ENCODE measurements around the gene CTNNB1.
"Not testable (repeated sequence)": the region's sequence is repeated elsewhere in the genome, so short reads cannot be mapped to it uniquely, and the experiment has no call there.

DNA sequence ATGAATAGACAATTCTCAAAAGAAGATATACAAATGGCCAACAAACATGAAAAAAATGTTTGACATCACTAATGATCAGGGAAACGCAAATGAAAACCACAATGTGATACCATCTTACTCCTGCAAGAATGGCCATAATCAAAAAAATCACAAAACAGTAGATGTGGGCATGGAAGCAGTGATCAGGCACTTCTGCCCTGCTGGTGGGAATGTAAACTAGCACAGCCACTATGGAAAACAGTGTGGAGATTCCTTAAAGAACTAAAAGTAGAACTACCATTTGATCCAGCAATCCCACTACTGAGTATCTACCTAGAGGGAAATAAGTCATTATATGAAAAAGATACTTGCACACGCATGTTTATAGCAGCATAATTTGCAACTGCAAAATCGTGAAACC lies 85.6 kb downstream of the CTNNB1 start:
- not testable (repeated sequence) for TF ChIP-seq CTCF (IDR thresholded peaks at IDR 0.05; ENCODE audit: low read length); EZH2 (IDR thresholded peaks at IDR 0.05; ENCODE audit: borderline replicate concordance, low read length)
